Liver (tissue), 3 donors: ENCODE measurements around the gene MYO1H.

ENCODE experiments used
- CTCF ChIP-seq: fragments of 150-350 bp; IDR thresholded peaks from 2 replicates; pipeline ENCODE4 v1.5.1; 2017; ENCODE audit warnings: improper control_type of control experiment, low read depth, low read length; ENCODE audit not compliant: missing input control
- EGR1 ChIP-seq, 2 donors: IDR thresholded peaks; 2 replicates each; pipeline ENCODE4 v1.6.1; 2016 to 2018; ENCODE audit warnings: antibody characterized with exemption in 2 of 2, low read depth in 2 of 2
- MAX ChIP-seq: IDR thresholded peaks from 2 replicates; pipeline ENCODE4 v1.6.1; 2016; ENCODE audit warnings: antibody characterized with exemption
- REST ChIP-seq: IDR thresholded peaks from 2 replicates; pipeline ENCODE4 v1.6.1; 2016; ENCODE audit warnings: antibody characterized with exemption, mild to moderate bottlenecking
- TAF1 ChIP-seq: conservative IDR thresholded peaks from 2 replicates; pipeline ENCODE4 v1.6.1; 2016; ENCODE audit warnings: antibody characterized with exemption, mild to moderate bottlenecking
- donor health status: healthy.
- donor health status: healthy.

GRCh38 chr12:109496306-109496705, 148.6 kb downstream of the MYO1H start:
- TF ChIP-seq CTCF: no peak
- no peak for TF ChIP-seq TAF1
- TF ChIP-seq EGR1 (IDR thresholded peaks at IDR 0.05; ENCODE audit: low read depth in 2 of 2): no peak
- TF ChIP-seq MAX: no peak
- no peak for TF ChIP-seq REST
